GM19351 (cell line): ENCODE data around the gene KCTD13.
"Not testable (repeated sequence)": the region's sequence is repeated elsewhere in the genome, so short reads cannot be mapped to it uniquely, and the experiment has no call there.

ENCODE experiments used
- ATAC-seq: cut with Tn5 transposase; IDR thresholded peaks from one replicate; pipeline ENCODE4 v1.9.1; 2021; ENCODE audit warnings: mild to moderate bottlenecking, moderate library complexity; ENCODE audit not compliant: unreplicated experiment

KCTD13 gene

DNA sequence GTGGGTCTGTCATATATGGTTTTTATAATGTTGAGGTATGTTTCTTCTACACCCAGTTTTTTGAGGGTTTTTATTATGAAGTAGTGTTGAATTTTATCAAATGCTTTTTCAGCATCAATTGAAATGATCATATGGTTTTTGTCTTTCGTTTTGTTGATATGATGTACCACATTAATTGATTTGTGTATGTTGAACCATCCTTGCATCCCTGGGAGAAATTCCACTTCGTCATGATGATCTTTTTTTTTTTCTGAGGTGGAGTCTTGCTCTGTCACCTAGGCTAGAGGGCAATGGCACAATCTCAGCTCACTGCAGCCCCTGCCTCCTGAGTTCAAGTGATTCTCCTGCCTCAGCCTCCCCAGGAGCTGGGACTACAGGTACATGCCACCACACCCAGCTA is 21.9 kb upstream of the KCTD13 start:
- no peak for ATAC-seq

DNA sequence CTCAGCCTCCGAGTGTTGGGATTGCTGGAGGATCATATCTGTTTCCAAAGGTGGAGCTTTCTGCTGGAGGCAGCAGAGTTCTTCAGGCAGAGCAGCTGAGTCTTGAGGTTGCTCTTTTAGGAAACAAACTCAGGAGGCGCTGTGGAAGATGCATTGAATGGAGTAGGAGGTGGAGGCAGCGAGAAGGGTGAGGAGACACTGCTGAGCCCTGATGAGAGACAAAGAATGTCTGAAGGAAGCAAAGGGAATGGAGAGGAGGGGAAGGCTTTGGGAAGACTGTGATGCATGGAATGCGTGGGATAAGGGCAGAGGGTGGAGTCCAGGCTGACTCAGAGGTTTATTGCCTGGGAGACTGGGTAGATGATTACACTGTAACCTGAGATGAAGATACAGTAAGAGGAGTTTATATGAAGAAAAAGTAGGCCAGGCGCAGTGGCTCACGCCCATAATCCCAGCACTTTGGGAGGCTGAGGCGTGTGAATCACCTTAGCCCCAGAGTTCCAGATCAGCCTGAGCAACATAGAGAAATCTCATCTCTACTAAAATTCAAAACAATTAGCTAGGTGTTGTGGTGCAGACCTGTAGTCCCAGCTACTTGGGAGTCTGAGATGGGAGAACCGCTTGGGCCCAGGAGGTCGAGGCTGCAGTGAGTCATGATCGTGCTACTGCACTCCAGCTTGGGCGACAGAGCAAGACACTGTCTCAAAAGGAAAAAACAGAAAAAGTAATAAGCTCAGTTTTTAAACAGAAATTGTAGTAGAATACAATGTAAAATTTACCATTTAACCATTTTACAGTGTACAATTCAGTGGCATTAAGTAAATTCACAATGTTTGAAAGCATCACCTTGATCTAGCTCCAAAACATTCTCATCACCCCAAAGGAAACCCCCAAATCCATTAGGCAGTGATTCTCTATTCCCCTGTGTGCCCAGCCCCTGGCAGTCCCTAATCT is 18.1 kb upstream of the KCTD13 start:
- no peak for ATAC-seq

DNA sequence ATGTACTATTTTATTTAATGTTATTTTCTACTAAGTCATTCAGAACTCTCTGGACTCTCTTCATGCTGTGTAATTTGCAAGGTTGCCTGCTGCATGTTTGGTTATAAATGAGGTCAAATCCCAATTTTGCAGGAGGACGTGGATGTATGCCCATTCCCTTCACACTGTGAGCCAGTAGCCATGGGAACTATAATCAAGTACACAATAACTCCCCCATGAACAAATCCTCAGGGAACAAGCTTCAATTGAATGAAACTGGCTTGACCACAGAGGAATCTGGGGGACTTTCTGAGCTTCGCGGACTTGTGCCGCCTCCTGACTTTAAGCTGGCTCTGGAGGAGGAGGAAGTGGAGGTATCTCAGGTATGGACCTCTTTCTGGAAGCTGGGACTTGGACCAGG is 14.6 kb upstream of the KCTD13 start:
- ATAC-seq: no peak

DNA sequence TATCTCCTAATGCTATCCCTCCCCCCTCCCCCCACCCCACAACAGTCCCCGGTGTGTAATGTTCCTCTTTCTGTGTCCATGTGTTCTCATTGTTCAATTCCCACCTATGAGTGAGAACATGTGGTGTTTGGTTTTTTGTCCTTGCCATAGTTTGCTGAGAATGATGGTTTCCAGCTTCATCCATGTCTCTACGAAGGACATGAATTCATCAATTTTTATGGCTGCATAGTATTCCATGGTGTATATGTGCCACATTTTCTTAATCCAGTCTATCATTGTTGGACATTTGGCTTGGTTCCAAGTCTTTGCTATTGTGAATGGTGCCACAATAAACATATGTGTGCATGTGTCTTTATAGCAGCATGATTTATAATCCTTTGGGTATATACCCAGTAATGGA is 5.7 kb upstream of the KCTD13 start:
- not testable (repeated sequence) for ATAC-seq

DNA sequence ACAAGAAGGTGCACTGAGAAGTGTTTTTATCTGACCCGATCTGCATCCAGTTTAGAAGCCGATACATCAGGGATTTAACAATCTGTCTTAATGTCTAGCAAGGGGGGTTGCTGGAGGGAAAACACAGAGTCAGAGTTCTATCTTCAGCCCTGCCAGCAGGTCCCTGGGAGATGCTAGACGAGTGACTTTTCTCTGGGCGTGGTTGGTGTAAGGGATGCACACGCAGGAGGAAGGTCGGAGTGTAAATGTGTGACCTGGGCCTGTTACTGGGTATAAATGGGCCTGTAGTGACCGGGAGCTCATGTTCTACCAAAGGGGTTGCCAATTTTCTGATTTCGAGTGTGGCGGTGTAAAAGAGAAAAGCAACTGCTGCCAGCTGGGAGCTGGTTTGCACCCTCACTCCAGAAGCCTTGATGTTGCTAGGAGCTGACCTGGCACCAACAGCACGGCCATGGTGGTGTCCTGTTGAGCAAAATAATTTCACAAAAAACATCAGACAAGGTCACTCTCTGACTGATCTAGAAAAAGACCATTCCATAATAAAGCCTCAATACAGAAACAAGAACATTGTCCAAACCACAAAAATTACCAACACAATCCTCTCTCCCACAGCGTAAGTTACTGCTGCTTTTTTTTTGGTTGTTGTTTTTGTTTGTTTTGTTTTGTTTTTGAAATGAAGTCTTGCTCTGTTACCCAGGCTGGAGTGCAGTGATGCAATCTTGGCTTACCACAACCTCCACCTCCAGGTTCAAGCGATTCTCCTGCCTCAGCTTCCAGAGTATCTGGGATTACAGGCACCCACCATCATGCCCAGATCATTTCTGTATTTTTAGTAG is 1.3 kb upstream of the KCTD13 start:
- ATAC-seq: no peak

DNA sequence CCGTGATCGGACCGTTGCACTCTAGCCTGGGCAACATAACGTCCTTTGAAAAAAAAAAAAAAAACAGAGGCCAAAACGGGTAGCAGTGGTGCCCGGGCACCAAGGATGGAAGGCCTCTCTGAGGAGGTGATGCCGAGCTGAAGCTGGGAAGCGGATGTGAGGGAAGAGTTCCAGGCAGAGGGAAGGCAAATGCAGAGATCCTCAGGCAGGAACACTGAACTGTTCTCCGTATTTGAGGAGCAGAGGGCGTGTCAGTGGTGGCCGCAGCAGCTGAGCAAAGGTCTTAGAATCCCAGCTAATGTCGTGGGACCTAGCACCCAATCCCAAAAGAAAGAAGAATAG is 656 bp upstream of the KCTD13 start:
- no peak for ATAC-seq

DNA sequence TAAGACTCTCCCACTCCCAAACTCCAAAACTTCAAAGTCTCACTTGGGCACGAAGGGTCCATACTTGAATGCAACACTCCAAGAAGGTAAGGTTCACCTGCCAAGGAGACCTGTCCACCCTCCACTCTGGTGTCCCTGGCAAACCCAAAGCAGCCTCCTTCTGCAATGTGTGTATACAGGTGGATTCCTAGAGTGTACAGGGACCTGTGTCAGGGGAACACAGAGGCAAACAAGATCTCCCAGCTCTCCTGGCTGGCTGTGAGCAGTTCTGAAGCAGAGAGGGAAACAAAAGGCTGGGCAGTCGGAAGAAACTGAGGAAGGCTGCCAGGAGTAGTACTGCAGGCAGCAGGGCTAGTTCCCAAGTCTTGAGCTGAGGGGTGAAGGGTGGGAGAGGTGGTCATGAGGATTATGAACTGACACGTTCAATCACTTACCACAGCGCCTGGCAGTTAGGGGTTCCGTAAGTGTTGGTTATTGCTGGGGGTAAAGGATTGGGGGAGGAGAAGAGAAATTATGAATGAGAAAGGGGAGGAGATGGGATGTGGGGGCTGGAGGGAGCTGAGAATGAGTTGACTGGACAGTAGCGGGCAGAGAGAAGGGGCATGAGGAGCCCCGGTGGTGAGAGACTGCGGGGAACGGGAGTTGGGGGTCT is 795 bp downstream of the KCTD13 start:
- no peak for ATAC-seq

DNA sequence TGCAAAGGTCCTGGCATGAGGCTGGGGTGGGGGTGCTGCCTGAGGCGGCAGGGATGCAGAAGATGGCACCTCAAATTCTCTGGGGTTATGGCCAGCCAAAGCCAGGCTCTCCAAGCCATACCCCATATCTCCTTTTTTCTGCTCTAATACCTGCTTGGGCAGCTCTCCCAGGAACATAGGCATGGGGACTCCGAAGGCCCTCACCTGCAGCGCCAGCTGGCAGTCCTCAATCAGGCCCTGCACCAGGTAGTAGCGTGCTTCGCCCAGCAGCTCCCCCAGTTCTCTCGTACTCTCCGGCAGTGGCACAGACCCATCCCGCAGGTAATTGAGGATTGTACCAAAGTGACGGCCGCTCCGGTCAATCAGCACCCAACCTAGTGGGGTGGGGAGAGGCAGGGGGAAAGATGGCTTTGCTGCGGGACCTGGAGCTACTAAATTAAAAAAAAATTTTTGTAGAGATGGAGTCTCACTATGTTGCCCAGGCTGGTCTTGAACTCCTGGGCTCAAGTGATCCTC is 3.0 kb downstream of the KCTD13 start:
- no peak for ATAC-seq

DNA sequence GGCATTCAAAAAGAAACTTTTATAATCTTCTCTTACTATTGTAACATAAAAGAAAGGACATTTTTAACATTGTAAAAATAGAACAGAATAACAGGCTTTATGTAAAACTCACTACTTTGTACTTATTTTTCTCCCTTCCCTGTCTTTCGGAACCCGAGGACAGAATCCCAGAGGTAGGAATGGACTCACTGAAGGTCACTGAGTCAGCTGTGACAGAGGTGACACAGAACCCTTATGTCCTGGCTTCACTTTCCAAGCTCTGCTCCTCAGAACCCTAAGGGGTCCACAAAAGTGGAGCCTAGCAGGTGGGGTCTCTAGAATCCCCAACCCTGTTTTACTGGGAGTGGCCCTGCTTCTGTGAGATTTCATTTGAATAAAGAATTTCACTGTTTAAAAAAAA is 3.7 kb downstream of the KCTD13 start:
- no peak for ATAC-seq

DNA sequence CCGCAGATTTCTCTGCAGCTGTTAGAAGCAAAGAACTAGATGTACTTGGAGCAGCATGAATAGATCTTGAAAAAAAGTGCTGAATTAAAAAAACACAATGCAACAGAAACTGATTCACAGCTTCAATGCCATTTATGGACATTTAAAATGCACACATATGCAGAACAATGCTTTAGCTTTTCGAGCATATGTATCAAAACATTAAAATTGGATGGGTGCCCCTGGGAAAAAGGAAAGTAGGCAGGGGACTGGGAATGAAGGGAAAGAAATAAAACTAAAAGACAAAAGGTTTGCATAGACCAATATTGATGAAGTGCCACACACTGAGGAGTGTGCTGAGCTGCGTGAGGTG is 5.0 kb downstream of the KCTD13 start:
- no peak for ATAC-seq

DNA sequence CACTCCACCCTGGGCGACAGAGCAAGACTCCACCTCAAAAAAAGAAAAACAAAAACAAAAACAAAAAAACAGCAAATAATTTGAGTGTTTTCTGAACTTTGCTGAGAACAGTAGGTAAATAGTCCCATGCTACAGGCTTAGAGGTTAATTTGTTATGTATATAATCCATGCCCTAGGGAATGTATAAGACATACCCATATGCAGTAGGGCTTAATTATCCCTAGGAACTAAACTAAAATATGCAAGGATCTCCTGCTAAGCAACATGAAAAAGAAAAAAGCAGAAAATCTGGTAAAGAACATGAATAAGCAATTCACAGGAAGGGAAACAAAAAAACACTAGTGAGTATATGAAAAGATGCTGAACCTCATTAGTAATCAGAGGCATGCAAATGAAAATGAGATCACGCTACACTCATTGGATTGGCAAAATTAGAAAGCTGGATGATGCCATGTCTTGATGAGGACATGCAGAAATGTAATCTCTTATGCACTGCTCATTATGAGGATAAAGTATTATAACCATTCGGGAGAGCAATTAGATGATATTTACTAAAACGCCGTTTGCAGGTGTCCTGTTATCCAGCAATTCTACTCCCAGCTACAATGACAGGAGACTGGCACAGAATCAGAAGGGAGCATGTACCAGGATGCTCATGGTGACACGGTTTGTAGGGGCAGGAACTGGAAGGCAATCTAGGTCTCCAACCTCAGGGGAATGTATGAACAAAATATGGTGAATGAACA is 5.6 kb downstream of the KCTD13 start:
- ATAC-seq: no peak

DNA sequence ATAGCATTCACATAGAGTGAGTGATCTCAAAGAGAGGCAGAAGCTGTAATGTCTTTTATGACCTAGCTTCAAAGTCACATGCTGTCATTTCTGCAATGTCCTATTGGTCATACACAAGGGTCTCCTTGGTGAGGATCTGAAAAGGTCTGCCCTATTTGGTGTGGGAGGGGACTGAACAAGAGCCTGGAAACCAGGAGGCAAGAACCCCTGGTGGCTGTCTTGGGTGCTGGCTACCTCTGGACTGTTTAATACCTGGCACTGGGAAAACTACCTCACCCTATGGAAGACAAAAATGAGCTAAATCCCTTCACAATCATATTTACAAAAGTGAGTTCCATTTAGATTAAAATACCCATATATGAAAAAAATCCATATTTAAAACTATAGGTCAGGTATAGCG is 9.0 kb downstream of the KCTD13 start:
- ATAC-seq: no peak

DNA sequence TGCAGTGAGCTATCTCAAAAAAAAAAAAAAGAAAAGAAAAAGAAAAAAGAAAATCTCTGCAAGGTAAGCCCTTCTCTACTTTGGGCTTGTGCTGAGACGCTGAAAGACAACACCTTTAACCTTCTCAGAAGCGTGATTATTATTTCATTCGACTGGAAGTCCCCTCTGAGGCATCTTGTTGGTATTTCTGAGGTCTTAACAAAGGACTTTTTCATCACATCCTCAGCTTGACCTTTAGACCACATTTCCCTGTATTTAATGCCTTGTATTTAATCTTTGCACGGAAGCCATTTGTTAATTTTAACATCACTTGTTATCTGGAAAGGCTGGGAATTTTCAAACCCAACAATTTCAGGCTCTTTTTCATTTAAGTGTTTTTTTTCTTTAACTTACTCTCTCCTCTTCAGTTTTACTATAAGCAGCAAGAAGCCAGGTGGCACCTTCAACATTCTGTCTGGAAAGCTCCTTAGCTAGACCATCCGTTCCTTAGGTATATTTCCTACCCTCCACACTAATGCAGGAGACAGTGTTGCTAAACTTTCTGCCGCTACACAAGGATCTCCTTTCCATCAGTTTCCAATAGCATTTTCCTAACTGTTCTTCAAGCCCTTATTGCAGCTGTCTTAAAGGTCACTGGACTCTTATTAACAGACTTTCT is 10.3 kb downstream of the KCTD13 start:
- ATAC-seq: no peak

DNA sequence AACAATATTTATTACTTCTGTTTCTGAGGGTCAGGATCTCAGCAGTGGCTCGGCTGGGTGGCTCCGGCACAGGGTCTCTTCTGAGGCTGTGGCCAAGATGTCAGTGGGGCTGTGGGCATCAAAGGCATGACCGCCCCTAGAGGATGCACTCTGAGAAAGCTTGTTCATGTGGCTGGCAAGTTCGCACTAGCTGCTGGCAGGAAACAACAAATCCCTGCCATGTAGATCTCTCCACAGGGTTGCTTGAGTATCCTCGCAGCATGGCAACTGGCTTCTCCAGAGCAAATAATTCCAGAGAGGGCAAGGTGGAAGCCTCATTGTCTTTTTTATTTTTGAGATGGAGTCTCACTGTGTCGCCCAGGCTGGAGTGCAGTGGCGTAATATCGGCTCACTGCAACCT is 12.5 kb downstream of the KCTD13 start:
- no peak for ATAC-seq

DNA sequence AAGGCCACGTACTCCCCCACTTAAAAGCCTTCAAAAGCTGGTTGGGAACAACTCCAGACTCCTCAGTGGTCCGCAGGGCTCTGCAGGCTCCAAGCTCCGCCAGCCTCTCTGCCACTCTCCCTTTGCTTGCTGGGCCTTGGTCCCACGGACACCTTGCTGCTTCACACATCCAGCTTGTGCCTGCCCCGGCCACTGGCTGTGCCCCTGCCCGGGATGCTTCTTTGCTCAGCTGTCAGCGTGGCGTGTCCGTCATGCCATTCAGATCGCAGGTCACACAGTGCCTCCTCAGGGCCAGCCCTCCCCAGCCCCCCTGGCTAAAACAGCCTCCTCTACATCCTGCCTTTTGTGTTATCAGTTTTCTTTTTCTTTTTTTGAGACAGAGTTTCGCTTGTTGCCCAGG is 13.9 kb downstream of the KCTD13 start:
- ATAC-seq: no peak

DNA sequence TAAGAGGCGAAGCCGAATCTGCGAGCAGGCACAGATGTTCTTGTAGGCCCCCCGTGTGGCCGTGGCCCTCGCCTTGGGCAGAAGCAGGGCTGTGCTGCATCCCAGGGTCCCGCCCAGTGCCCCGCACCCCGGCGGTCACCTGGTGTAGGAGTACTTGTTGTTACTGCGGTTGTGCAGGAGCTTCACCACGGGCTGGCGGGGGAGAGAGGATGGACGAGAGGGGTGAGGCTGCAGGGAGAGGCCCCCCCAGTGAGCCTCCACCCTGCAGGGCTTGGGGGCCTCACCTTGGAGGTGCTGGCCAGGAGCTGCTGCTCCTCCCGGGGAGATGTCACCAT is 14.4 kb downstream of the KCTD13 start:
- ATAC-seq: no peak

DNA sequence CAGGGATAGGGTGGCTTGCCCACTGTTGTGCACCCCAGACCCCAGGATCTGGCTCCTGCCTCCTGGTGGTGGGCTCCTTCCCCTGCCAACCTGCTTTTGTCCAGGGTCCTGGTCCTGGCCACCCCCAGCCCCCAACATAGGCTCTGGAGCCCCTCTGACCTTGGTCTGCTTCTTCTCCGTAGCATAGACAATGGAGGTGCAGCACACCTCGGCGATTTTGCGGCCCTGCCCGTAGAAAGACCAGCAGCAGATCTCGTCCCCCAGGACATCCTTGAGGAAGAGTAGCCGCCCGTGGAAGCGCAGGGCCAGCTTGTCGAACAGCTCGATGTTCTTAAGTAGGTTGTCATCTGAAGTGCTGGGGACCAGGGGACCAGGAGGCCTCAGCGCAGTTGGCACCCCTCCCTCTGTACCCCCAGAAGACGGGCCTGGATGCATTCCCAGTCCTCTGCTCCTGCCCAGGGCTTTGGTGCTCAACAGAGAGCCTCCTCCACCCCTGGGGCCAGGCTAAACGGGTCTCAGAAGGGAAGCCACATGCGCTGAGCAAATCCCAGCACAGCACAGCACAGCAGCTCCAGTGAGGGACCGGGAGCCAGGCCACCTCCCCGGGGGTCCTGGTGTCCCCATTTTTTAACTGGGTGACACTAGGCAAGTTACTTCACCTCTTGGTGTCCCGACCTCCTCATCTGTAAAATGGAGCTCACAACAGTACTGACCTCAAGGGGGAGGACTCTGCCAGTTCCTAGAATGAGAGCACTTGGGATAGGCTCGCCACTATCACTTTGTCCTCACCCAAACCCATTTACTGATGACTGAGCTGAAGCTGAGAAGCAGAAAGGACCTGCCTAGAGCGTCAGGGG is 15.0 kb downstream of the KCTD13 start:
- no peak for ATAC-seq

DNA sequence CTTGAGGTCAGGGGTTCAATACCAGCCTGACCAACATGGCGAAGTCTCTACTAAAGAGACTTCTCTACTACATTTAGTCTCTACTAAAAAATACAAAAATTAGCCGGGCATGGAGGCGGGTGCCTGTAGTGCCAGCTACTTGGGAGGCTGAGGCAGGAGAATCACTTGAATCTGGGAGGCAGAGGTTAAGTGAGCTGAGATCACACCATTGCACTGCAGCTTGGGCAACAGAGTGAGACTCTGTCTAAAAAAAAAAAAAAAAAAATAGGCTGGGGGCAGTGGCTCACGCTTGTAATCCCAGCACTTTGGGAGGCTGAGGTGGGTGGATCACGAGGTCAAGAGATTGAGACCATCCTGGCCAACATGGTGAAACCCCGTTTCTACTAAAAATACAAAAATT is 16.2 kb downstream of the KCTD13 start:
- not testable (repeated sequence) for ATAC-seq

DNA sequence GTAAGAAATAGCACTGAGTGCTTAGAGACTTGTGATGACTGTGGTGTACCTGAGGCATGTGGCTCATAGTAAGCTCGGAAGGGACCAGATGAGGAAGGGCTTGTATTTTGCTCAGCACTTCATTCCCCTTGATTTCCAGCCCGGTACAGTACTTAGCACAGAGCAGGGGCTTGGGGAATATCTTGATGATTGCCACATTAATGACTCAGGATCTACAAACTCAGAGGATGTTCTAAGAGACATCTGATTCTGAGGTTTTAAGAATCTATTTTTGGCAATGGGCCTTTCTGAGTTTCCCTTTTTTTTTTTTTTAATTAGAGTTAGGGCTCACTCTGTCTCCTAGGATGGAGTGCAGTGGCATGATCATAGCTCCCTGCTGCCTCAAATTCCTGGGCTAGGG is 16.6 kb downstream of the KCTD13 start:
- no peak for ATAC-seq
